ENCODE measurements around the gene LRRC27. TPM values are rescaled to one million over a fixed set of nuclear protein-coding genes. Genes with fewer than 3 reads are reported as not detected.

LRRC27 gene
- total and polyA plus RNA-seq, 2 experiments from 2014 or later: 7.5 to 9.6 TPM

GRCh38 chr10:132391676-132392020 lies 59.7 kb downstream of the LRRC27 start:
- no peak overlapping the region for H3K27ac ChIP-seq
- no peaks in the 10 kb centered on the region for H3K27me3 ChIP-seq (replicated peaks; ENCODE audit: insufficient read depth)
- H3K9me2 ChIP-seq (ENCODE audit: insufficient read depth): no peaks in the 10 kb centered on the region
- H3K36me3 ChIP-seq (ENCODE audit: low read depth): no peaks in the 10 kb centered on the region
- H2AFZ ChIP-seq: no peak overlapping the region
- in situ Hi-C loops (cut with MboI): no loop called here
- no peaks in the 10 kb centered on the region for H3F3A ChIP-seq (ENCODE audit: insufficient read depth)
- H3K9ac ChIP-seq: no peak overlapping the region
- no peaks in the 10 kb centered on the region for H4K20me1 ChIP-seq (ENCODE audit: insufficient read depth)
- 0 out of 2 replicates have a peak, but pooled peaks cover 3% of the 10 kb centered on the region for H3K4me1 ChIP-seq (ENCODE audit: insufficient read depth)
- no peak overlapping the region for H3K4me2 ChIP-seq (ENCODE audit: unreplicated experiment)
- TF ChIP-seq EZH2phosphoT487 (IDR thresholded peaks at IDR 0.05; ENCODE audit: insufficient read depth, low read depth): no peak
- no peak for TF ChIP-seq EZH2 (IDR thresholded peaks at IDR 0.05; ENCODE audit: insufficient read depth, poor library complexity, severe bottlenecking)
- H3K9me3 ChIP-seq (ENCODE audit: low read depth): no peaks in the 10 kb centered on the region
- no peaks in the 10 kb centered on the region for H3K79me2 ChIP-seq (ENCODE audit: insufficient read depth)
- 62 to 76% methylated on average over 2 to 4 of the region's 4 CpGs for WGBS, 2 experiments (ENCODE audit: low coverage in 1 of 2, low lambda C conversion rate in 2 of 2, missing lambda C conversion rate in 2 of 2)
- DNase-seq: no peak
- no peak overlapping the region for H3K4me3 ChIP-seq

- Histone ChIP-seq H3K79me2 (ENCODE audit: insufficient read depth) (no peaks in the 10 kb centered on the region), H3K4me2 (ENCODE audit: unreplicated experiment) (no peak overlapping the region), H2AFZ (no peak overlapping the region), H3K9me2 (ENCODE audit: insufficient read depth) (no peaks in the 10 kb centered on the region), H3K4me1 (ENCODE audit: insufficient read depth) (0 out of 2 replicates have a peak, but pooled peaks cover 3% of the 10 kb centered on the region), H3K9me3 (ENCODE audit: low read depth) (no peaks in the 10 kb centered on the region), H3K27ac (no peak overlapping the region), H3K27me3 (replicated peaks; ENCODE audit: insufficient read depth) (no peaks in the 10 kb centered on the region), H3K9ac (no peak overlapping the region), H4K20me1 (ENCODE audit: insufficient read depth) (no peaks in the 10 kb centered on the region), H3K36me3 (ENCODE audit: low read depth) (no peaks in the 10 kb centered on the region), H3F3A (ENCODE audit: insufficient read depth) (no peaks in the 10 kb centered on the region), H3K4me3 (no peak overlapping the region)
- in situ Hi-C loops (cut with MboI): no loop called here
- no peak for TF ChIP-seq EZH2 (IDR thresholded peaks at IDR 0.05; ENCODE audit: insufficient read depth, poor library complexity, severe bottlenecking)
- no peak for TF ChIP-seq EZH2phosphoT487 (IDR thresholded peaks at IDR 0.05; ENCODE audit: insufficient read depth, low read depth)
- DNase-seq: no peak
- 72 to 88% methylated on average over 2 of the region's 2 CpGs for WGBS, 2 experiments (ENCODE audit: low coverage in 1 of 2, low lambda C conversion rate in 2 of 2, missing lambda C conversion rate in 2 of 2)
Observed at GRCh38 chr10:132392184-132392800, 60.3 kb downstream of the LRRC27 start.

GRCh38 chr10:132392811-132393694 lies 61.1 kb downstream of the LRRC27 start:
- no peak for TF ChIP-seq EZH2 (IDR thresholded peaks at IDR 0.05; ENCODE audit: insufficient read depth, poor library complexity, severe bottlenecking)
- TF ChIP-seq EZH2phosphoT487 (IDR thresholded peaks at IDR 0.05; ENCODE audit: insufficient read depth, low read depth): no peak
- WGBS, 2 experiments (ENCODE audit: low coverage in 1 of 2, low lambda C conversion rate in 2 of 2, missing lambda C conversion rate in 2 of 2): 67% methylated on average over 12 of the region's 12 CpGs
- H3K79me2 ChIP-seq (ENCODE audit: insufficient read depth): no peaks in the 10 kb centered on the region
- no peaks in the 10 kb centered on the region for H4K20me1 ChIP-seq (ENCODE audit: insufficient read depth)
- H2AFZ ChIP-seq: no peak overlapping the region
- H3K4me3 ChIP-seq: no peak overlapping the region
- H3K27ac ChIP-seq: no peak overlapping the region
- peak; percentile 72 for DNase-seq
- no peaks in the 10 kb centered on the region for H3F3A ChIP-seq (ENCODE audit: insufficient read depth)
- H3K9ac ChIP-seq: no peak overlapping the region
- H3K27me3 ChIP-seq (replicated peaks; ENCODE audit: insufficient read depth): no peaks in the 10 kb centered on the region
- no peak overlapping the region for H3K4me2 ChIP-seq (ENCODE audit: unreplicated experiment)
- no peaks in the 10 kb centered on the region for H3K9me3 ChIP-seq (ENCODE audit: low read depth)
- in situ Hi-C loops (cut with MboI): no loop called here
- no peaks in the 10 kb centered on the region for H3K36me3 ChIP-seq (ENCODE audit: low read depth)
- peaks cover 6% of the 10 kb centered on the region for H3K4me1 ChIP-seq (ENCODE audit: insufficient read depth)
- H3K9me2 ChIP-seq (ENCODE audit: insufficient read depth): no peaks in the 10 kb centered on the region

GRCh38 chr10:132393695-132394181 lies 61.7 kb downstream of the LRRC27 start:
- H3K9me2 ChIP-seq (ENCODE audit: insufficient read depth): no peaks in the 10 kb centered on the region
- H3F3A ChIP-seq (ENCODE audit: insufficient read depth): no peaks in the 10 kb centered on the region
- TF ChIP-seq EZH2phosphoT487 (IDR thresholded peaks at IDR 0.05; ENCODE audit: insufficient read depth, low read depth) (no peak), EZH2 (IDR thresholded peaks at IDR 0.05; ENCODE audit: insufficient read depth, poor library complexity, severe bottlenecking) (no peak)
- no peak overlapping the region for H2AFZ ChIP-seq
- DNase-seq: no peak
- in situ Hi-C loops (cut with MboI): no loop called here
- no peaks in the 10 kb centered on the region for H3K9me3 ChIP-seq (ENCODE audit: low read depth)
- H3K4me3 ChIP-seq: no peak overlapping the region
- H3K9ac ChIP-seq: no peak overlapping the region
- WGBS, 2 experiments (ENCODE audit: low coverage in 1 of 2, low lambda C conversion rate in 2 of 2, missing lambda C conversion rate in 2 of 2): 57 to 74% methylated on average over 9 of the region's 9 CpGs
- H3K4me1 ChIP-seq (ENCODE audit: insufficient read depth): peaks cover 10% of the 10 kb centered on the region
- no peaks in the 10 kb centered on the region for H4K20me1 ChIP-seq (ENCODE audit: insufficient read depth)
- H3K79me2 ChIP-seq (ENCODE audit: insufficient read depth): no peaks in the 10 kb centered on the region
- H3K27ac ChIP-seq: no peak overlapping the region
- H3K36me3 ChIP-seq (ENCODE audit: low read depth): no peaks in the 10 kb centered on the region
- H3K4me2 ChIP-seq (ENCODE audit: unreplicated experiment): no peak overlapping the region
- H3K27me3 ChIP-seq (replicated peaks; ENCODE audit: insufficient read depth): no peaks in the 10 kb centered on the region
